ENCODE results near the gene KRT82.

KRT82 gene

DNA sequence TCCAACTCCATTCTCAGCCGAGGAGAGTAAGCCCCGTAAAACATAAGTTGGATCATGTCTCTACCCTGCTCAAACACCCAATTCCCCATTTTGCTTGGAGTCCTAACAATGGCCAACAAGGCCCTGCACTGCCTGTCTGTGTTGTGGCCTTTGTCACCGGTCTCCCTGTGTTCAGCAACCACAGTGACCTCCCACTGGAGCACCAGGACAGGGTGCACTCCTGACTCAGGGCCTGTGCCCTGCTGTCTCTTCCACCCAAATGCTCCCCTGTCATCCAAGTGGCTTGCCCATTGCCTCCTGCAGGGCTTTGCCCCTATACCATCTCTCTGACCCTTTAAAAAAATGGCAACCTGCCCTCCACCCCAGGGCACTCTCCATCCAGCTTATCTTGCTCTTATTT lies 34.4 kb downstream of the KRT82 start:
- TF ChIP-seq CTCF (IDR thresholded peaks at IDR 0.05; ENCODE audit: extremely low read depth, missing control alignments) = no peak

DNA sequence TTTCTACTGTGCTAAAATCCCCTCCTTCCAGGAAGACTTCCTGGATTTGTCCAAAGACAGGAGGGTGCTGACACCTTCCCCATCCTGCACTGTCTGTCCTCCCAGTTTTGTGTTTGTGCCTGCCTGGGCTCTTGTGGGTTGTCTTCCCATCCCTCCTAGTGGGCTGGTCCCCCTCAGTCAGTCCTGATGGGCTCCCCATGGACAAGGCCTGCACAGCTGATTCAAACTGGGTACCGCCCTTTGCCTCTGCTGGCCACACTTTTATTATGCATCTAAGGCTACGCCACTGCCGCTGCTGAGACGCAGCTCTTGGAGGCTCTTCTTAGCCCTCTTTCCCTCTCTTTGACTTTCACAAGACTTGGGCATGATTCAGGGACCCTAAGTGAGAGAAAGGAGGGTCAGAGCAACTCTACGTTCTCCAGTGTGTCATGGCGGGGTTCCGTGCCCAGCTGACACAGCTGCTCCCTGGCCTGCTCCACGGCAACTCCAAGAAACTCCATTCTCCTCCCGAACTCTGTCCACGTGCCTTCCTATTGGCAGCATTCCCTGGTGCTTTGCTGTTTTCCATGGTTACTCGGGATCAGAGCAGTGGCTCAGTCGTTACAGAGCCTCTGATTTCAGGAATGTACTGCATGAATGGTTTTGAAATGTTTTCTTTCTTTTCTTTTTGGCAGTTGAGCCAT lies 35.1 kb downstream of the KRT82 start:
- DNase-seq (ENCODE audit: low spot score) = no peak
- TF ChIP-seq CTCF (IDR thresholded peaks at IDR 0.05; ENCODE audit: extremely low read depth, missing control alignments) = no peak

More for the DNA sequence above, 34.4 kb downstream of the KRT82 start:
- no peak for DNase-seq (ENCODE audit: low spot score)

DNA sequence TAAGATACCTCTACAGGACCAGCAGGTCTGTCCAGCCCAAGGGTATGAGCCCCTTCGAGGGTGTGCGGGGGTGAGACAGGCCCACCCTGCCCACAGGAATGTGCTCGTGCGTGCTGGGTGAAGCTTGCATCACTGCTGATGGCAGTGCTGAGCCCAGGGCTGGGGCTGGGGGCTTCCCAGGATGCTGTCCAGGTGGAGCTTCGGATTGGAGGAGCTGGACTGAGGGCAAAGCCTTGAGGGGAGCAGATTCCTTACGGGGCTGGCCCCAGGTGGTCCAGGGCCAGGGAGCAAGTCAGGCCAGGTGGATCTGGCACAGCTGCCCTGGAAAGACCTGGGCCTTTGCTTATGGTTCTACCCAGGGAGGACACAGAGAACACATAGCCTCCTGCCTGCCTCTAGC lies 36.3 kb downstream of the KRT82 start:
- no peak for DNase-seq (ENCODE audit: low spot score)
- no peak for TF ChIP-seq CTCF (IDR thresholded peaks at IDR 0.05; ENCODE audit: extremely low read depth, missing control alignments)

DNA sequence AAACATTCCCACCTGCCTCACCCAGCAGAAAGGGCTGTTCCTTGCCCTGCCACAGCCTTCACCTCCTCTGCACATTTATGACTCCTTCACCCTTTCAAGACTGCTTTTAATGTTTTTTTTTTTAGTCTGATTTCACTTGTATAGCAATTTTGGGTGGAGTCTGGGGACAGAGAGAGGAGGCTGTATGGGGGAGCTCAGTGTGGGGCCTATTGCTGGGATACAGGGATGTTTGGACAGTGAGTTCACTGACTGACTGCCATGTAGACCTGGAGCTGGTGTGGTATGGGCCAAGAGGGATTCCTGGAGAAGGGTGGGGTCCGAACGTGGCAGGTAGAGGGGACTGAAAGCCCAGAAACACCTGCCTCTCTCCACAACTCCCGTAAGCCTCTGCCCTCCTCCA lies 36.9 kb downstream of the KRT82 start:
- DNase-seq (ENCODE audit: low spot score) = no peak
- no peak for TF ChIP-seq CTCF (IDR thresholded peaks at IDR 0.05; ENCODE audit: extremely low read depth, missing control alignments)

DNA sequence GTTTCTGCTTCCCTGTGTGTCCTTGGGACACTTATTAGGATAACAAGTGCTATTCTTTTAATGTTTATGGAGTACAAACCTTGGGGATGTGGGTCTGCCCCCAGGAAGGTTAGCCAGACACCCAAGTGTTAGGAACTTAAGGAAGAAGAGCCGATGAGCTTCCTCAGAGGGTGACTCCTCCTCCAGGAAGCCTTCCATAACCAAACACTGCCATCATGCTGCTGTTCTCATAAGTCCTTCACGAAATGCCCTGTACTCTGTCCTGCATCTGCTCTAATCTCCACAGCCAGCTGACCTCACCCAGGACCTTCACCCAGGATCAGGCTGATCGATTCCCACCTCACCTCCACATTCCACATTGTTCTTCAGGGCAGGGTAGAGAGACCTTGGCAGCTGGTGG lies 37.6 kb downstream of the KRT82 start:
- no peak for DNase-seq (ENCODE audit: low spot score)
- TF ChIP-seq CTCF (IDR thresholded peaks at IDR 0.05; ENCODE audit: extremely low read depth, missing control alignments) = no peak

- no peak for DNase-seq (ENCODE audit: low spot score)
- no peak for TF ChIP-seq CTCF (IDR thresholded peaks at IDR 0.05; ENCODE audit: extremely low read depth, missing control alignments)
Observed at GRCh38 chr12:52367876-52368275, 38.3 kb downstream of the KRT82 start.

DNA sequence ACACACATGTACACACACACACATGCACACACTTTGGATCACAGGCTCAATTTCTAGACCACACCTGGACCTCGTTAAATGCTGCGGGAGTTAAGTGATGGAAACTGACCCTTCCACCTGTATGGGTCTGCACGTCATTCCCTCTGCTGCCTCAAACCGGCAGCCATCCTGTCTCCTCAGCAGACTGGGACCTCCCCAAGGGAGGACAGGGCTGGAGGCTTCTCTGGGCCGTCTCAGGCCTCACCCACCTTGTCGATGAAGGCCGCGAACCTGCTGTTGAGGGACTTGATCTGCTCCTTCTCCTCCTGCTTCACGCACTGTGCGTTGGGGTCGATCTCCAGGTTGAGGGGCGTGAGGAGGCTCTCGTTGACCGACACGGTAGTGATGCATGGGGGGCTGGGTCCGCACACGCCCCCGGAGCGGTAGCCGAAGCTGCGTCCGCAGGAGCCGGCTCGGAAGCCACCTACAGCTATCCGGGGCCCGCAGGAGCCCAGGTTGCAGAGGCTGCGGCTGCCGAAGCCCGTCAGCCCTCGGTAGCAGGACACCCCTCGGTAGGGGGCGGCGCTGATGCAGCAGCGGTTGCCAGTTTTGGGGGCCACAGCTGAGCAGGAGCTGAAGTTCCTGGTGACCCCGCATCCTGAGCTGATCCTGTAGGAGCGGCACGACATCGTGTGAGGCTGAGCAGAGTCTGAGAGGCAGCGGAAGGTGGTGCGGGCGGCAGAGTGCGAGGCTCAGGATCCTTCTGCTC lies 39.2 kb downstream of the KRT82 start, which contains the start of gene KRT85:
Gene KRT85, minus strand, starts transcription at position 744 of the 748 bp plus-strand sequence. Its CDS starts 76 bp downstream, at position 668.
- TF ChIP-seq CTCF (IDR thresholded peaks at IDR 0.05; ENCODE audit: extremely low read depth, missing control alignments) = no peak
- DNase-seq (ENCODE audit: low spot score) = no peak
